Activated CD8-positive, alpha-beta memory T cell treated with anti-CD3 and anti-CD28 coated beads, Interleukin-2, amount 50 U/mL, for 1 hour (primary cell): ENCODE results near the gene RSL1D1.
"Not testable (repeated sequence)": the region's sequence is repeated elsewhere in the genome, so short reads cannot be mapped to it uniquely, and the experiment has no call there.

ENCODE experiments used
- DNase-seq: peaks from one replicate; pipeline ENCODE4 v3.0.0-alpha.2; 2020; ENCODE audit errors: extremely low read depth

RSL1D1 gene

GRCh38 chr16:11843861-11844260 lies 7.5 kb downstream of the RSL1D1 start:
- no peak for DNase-seq

GRCh38 chr16:11843206-11843605 lies 8.1 kb downstream of the RSL1D1 start:
- DNase-seq, result no peak

GRCh38 chr16:11841026-11841425 lies 10.3 kb downstream of the RSL1D1 start:
- DNase-seq, result no peak

- no peak for DNase-seq
Observed at GRCh38 chr16:11836650-11837244, 14.6 kb downstream of the RSL1D1 start.

GRCh38 chr16:11835891-11836649 lies 15.3 kb downstream of the RSL1D1 start:
- no peak for DNase-seq

GRCh38 chr16:11835309-11835708 lies 16.0 kb downstream of the RSL1D1 start:
- no peak for DNase-seq

- no peak for DNase-seq
Observed at GRCh38 chr16:11833951-11834695, 17.2 kb downstream of the RSL1D1 start.

- no peak for DNase-seq
Observed at GRCh38 chr16:11828696-11829095, 22.6 kb downstream of the RSL1D1 start.

GRCh38 chr16:11825520-11826165 lies 25.7 kb downstream of the RSL1D1 start:
- not testable (repeated sequence) for DNase-seq

- no peak for DNase-seq
Observed at GRCh38 chr16:11824362-11824761, 27.0 kb downstream of the RSL1D1 start.

- DNase-seq, result not testable (repeated sequence)
Observed at GRCh38 chr16:11823645-11824044, 27.7 kb downstream of the RSL1D1 start.

- no peak for DNase-seq
Observed at GRCh38 chr16:11819798-11820197, 31.5 kb downstream of the RSL1D1 start.

- not testable (repeated sequence) for DNase-seq
Observed at GRCh38 chr16:11818970-11819369, 32.4 kb downstream of the RSL1D1 start.

GRCh38 chr16:11816123-11816522 lies 35.2 kb downstream of the RSL1D1 start:
- no peak for DNase-seq

GRCh38 chr16:11814800-11815199 lies 36.5 kb downstream of the RSL1D1 start:
- not testable (repeated sequence) for DNase-seq

GRCh38 chr16:11806721-11807120 lies 44.6 kb downstream of the RSL1D1 start:
- no peak for DNase-seq

- no peak for DNase-seq
Observed at GRCh38 chr16:11805556-11805955, 45.8 kb downstream of the RSL1D1 start.

GRCh38 chr16:11801481-11802021 lies 49.8 kb downstream of the RSL1D1 start:
- DNase-seq, result no peak

GRCh38 chr16:11800382-11800718 lies 51.0 kb downstream of the RSL1D1 start:
- no peak for DNase-seq

- DNase-seq, result no peak
Observed at GRCh38 chr16:11799509-11800381, 51.6 kb downstream of the RSL1D1 start.

- DNase-seq, result no peak
Observed at GRCh38 chr16:11799017-11799381, 52.3 kb downstream of the RSL1D1 start.
